ENCODE data around the gene FAM9A.

The FAM9A gene

DNA sequence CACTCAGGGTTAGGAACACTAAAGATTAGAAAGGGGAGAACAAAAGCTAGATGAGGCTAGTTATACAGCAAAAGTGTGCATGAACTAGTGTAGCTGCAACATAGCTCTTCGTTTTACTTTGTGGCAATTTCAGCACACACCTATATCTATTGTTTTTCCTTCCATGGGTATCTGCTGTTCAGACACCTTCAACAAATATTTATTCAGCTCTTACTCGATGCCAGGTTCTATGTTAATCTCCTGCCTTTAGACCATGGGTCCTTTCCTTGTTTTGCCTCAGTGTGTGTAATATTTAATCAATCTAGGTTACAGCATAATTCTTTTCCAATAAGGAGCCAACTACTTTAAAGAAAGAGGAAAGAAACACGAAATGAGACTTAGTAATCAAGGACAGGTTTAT lies 10.4 kb upstream of the FAM9A start:
- no peaks in the 10 kb centered on the region for H4K20me1 ChIP-seq (ENCODE audit: insufficient read depth, low read length)
- no peak overlapping the region for H3K4me2 ChIP-seq (ENCODE audit: low read length)
- no peak for TF ChIP-seq EZH2 (IDR thresholded peaks at IDR 0.05; ENCODE audit: borderline replicate concordance, low read length)
- TF ChIP-seq CTCF (IDR thresholded peaks at IDR 0.05; ENCODE audit: low read length): no peak
- H3K9me3 ChIP-seq (ENCODE audit: low read length): no peaks in the 10 kb centered on the region
- H3K4me1 ChIP-seq (ENCODE audit: insufficient read depth, low read length, severe bottlenecking): no peaks in the 10 kb centered on the region
- H3F3A ChIP-seq (ENCODE audit: insufficient read depth, low read length): no peaks in the 10 kb centered on the region
- H3K9me2 ChIP-seq (ENCODE audit: low read depth, low read length): no peaks in the 10 kb centered on the region
- no peaks in the 10 kb centered on the region for H3K79me2 ChIP-seq (ENCODE audit: insufficient read depth, low read length)
- H3K4me3 ChIP-seq (ENCODE audit: low read depth, low read length, poor library complexity, severe bottlenecking): no peak overlapping the region
- H3K27me3 ChIP-seq (ENCODE audit: insufficient read depth, low read length): no peaks in the 10 kb centered on the region
- H3K27ac ChIP-seq (ENCODE audit: low read depth, low read length, poor library complexity, severe bottlenecking): no peak overlapping the region
- no peaks in the 10 kb centered on the region for H3K36me3 ChIP-seq (ENCODE audit: insufficient read depth, low read length)
- H2AFZ ChIP-seq (ENCODE audit: low read length): no peak overlapping the region
- no peak overlapping the region for H3K9ac ChIP-seq (ENCODE audit: low read length)

DNA sequence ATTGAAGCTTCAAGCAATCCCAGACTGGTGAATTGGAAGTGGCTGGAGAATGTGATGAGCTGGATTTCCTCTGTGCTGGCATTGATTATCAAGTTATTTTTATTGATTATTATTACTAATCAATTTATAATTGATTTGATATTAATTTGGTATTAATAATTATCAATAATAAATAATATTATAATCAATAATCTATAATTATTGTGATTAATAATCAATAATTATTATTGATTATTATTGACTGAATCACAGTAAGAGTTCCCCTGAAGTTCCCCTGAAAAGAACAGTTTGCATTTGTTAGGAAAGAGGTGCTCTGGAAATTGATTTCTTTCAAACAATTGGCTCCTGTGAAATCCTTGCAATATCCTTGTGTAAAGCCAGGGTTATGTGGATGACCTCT lies 7.5 kb upstream of the FAM9A start:
- Histone ChIP-seq H3K4me2 (ENCODE audit: low read length) (no peak overlapping the region), H4K20me1 (ENCODE audit: insufficient read depth, low read length) (no peaks in the 10 kb centered on the region), H3K9me2 (ENCODE audit: low read depth, low read length) (no peaks in the 10 kb centered on the region), H3K4me1 (ENCODE audit: insufficient read depth, low read length, severe bottlenecking) (no peaks in the 10 kb centered on the region), H3K9me3 (ENCODE audit: low read length) (no peaks in the 10 kb centered on the region), H3K79me2 (ENCODE audit: insufficient read depth, low read length) (no peaks in the 10 kb centered on the region), H3F3A (ENCODE audit: insufficient read depth, low read length) (no peaks in the 10 kb centered on the region), H3K9ac (ENCODE audit: low read length) (no peak overlapping the region), H2AFZ (ENCODE audit: low read length) (no peak overlapping the region), H3K27ac (ENCODE audit: low read depth, low read length, poor library complexity, severe bottlenecking) (no peak overlapping the region), H3K27me3 (ENCODE audit: insufficient read depth, low read length) (no peaks in the 10 kb centered on the region), H3K36me3 (ENCODE audit: insufficient read depth, low read length) (no peaks in the 10 kb centered on the region), H3K4me3 (ENCODE audit: low read depth, low read length, poor library complexity, severe bottlenecking) (no peak overlapping the region)
- no peak for TF ChIP-seq CTCF (IDR thresholded peaks at IDR 0.05; ENCODE audit: low read length)
- TF ChIP-seq EZH2 (IDR thresholded peaks at IDR 0.05; ENCODE audit: borderline replicate concordance, low read length): no peak

GRCh38 chrX:8805974-8806373 lies 4.8 kb upstream of the FAM9A start:
- H3K36me3 ChIP-seq (ENCODE audit: insufficient read depth, low read length): no peaks in the 10 kb centered on the region
- no peaks in the 10 kb centered on the region for H4K20me1 ChIP-seq (ENCODE audit: insufficient read depth, low read length)
- H3K4me1 ChIP-seq (ENCODE audit: insufficient read depth, low read length, severe bottlenecking): no peaks in the 10 kb centered on the region
- no peaks in the 10 kb centered on the region for H3F3A ChIP-seq (ENCODE audit: insufficient read depth, low read length)
- no peak overlapping the region for H3K9ac ChIP-seq (ENCODE audit: low read length)
- H3K4me3 ChIP-seq (ENCODE audit: low read depth, low read length, poor library complexity, severe bottlenecking): no peak overlapping the region
- H3K27ac ChIP-seq (ENCODE audit: low read depth, low read length, poor library complexity, severe bottlenecking): no peak overlapping the region
- H3K9me2 ChIP-seq (ENCODE audit: low read depth, low read length): no peaks in the 10 kb centered on the region
- TF ChIP-seq CTCF (IDR thresholded peaks at IDR 0.05; ENCODE audit: low read length) (no peak), EZH2 (IDR thresholded peaks at IDR 0.05; ENCODE audit: borderline replicate concordance, low read length) (no peak)
- no peak overlapping the region for H3K4me2 ChIP-seq (ENCODE audit: low read length)
- H3K27me3 ChIP-seq (ENCODE audit: insufficient read depth, low read length): no peaks in the 10 kb centered on the region
- no peak overlapping the region for H2AFZ ChIP-seq (ENCODE audit: low read length)
- H3K79me2 ChIP-seq (ENCODE audit: insufficient read depth, low read length): no peaks in the 10 kb centered on the region
- H3K9me3 ChIP-seq (ENCODE audit: low read length): no peaks in the 10 kb centered on the region

All from OCI-LY1 (cell line).